ENCODE measurements around the gene TNS3. TPM values are rescaled to one million over a fixed set of nuclear protein-coding genes. Genes with fewer than 3 reads are reported as not detected.

Gene TNS3
- total and polyA plus RNA-seq, 10 of the 15 experiments (the other 5 are each of a cell fraction or from before 2014, with no cell fraction given) = 0.27 to 2.7 (median 0.79) TPM

DNA sequence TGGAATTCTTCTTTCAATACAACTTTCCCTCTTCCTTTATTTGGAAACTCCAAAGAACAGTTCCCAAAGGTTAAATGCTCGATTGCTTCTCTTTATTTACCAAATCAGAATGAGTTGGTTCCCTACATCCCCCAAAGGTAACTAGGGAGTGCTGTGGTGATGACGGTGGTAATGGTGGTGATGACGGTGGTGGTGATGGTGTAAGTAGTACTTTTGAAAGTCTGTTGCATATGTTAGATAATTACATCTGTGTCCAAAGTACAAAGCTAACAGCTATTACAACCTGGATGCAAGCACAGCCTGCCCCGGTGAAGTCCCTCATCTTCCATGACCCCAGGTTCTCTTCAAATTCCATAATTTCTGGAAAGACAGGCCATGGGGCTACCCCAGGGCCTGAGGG is 115.1 kb downstream of the TNS3 start (continued):
- TF ChIP-seq, protein P1, sequence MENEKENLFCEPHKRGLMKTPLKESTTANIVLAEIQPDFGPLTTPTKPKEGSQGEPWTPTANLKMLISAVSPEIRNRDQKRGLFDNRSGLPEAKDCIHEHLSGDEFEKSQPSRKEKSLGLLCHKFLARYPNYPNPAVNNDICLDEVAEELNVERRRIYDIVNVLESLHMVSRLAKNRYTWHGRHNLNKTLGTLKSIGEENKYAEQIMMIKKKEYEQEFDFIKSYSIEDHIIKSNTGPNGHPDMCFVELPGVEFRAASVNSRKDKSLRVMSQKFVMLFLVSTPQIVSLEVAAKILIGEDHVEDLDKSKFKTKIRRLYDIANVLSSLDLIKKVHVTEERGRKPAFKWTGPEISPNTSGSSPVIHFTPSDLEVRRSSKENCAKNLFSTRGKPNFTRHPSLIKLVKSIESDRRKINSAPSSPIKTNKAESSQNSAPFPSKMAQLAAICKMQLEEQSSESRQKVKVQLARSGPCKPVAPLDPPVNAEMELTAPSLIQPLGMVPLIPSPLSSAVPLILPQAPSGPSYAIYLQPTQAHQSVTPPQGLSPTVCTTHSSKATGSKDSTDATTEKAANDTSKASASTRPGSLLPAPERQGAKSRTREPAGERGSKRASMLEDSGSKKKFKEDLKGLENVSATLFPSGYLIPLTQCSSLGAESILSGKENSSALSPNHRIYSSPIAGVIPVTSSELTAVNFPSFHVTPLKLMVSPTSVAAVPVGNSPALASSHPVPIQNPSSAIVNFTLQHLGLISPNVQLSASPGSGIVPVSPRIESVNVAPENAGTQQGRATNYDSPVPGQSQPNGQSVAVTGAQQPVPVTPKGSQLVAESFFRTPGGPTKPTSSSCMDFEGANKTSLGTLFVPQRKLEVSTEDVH (IDR thresholded peaks at IDR 0.05; ENCODE audit: low read depth, partially characterized antibody) = no peak

DNA sequence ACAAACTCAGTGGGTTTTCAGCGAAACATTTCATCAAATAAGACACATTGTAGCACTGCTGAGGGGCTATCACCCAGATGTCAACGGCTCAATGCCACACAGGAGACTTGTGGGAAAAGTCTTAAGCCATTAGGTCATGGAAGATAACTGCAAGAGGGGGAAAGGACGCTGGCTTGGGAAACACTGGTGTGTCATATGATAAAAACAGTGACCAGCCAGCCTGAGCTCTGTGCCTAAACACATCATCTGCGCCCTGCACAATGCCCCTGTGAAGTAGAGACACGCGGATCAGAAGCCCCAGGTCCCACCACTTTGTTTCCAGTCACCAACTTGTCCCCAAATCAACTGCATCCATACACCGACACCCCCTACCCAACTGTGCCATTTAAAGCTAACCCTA is 116.7 kb downstream of the TNS3 start:
- H2AFZ ChIP-seq (ENCODE audit: control insufficient read depth, low read depth, low read length) = no peak overlapping the region
- no peak overlapping the region for H3K27ac ChIP-seq (ENCODE audit: control insufficient read depth, insufficient read depth)
- no peaks in the 10 kb centered on the region for H4K20me1 ChIP-seq (ENCODE audit: control insufficient read depth, insufficient read depth)
- intact Hi-C loops (cut with micrococcal nuclease; ENCODE audit: unreplicated experiment) (no loop called here), in situ Hi-C loops (cut with MboI) (no loop called here)
- ATAC-seq = no peak
- FAIRE-seq = no peak
- H3K4me2 ChIP-seq (ENCODE audit: control insufficient read depth, insufficient read depth) = no peak overlapping the region
- no peaks in the 10 kb centered on the region for H3K36me3 ChIP-seq (ENCODE audit: control insufficient read depth in 2 of 2, insufficient read depth in 2 of 2, low read length in 1 of 2)
- WGBS (ENCODE audit: insufficient coverage, insufficient replicate concordance, low lambda C conversion rate, missing lambda C conversion rate) = 46% methylated on average over 7 of the region's 7 CpGs
- TF ChIP-seq, protein P2, sequence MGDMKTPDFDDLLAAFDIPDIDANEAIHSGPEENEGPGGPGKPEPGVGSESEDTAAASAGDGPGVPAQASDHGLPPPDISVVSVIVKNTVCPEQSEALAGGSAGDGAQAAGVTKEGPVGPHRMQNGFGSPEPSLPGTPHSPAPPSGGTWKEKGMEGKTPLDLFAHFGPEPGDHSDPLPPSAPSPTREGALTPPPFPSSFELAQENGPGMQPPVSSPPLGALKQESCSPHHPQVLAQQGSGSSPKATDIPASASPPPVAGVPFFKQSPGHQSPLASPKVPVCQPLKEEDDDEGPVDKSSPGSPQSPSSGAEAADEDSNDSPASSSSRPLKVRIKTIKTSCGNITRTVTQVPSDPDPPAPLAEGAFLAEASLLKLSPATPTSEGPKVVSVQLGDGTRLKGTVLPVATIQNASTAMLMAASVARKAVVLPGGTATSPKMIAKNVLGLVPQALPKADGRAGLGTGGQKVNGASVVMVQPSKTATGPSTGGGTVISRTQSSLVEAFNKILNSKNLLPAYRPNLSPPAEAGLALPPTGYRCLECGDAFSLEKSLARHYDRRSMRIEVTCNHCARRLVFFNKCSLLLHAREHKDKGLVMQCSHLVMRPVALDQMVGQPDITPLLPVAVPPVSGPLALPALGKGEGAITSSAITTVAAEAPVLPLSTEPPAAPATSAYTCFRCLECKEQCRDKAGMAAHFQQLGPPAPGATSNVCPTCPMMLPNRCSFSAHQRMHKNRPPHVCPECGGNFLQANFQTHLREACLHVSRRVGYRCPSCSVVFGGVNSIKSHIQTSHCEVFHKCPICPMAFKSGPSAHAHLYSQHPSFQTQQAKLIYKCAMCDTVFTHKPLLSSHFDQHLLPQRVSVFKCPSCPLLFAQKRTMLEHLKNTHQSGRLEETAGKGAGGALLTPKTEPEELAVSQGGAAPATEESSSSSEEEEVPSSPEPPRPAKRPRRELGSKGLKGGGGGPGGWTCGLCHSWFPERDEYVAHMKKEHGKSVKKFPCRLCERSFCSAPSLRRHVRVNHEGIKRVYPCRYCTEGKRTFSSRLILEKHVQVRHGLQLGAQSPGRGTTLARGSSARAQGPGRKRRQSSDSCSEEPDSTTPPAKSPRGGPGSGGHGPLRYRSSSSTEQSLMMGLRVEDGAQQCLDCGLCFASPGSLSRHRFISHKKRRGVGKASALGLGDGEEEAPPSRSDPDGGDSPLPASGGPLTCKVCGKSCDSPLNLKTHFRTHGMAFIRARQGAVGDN (IDR thresholded peaks at IDR 0.05) = no peak
- no TSS peak for BruUV-seq (replicated peaks)
- no peak overlapping the region for H3K9ac ChIP-seq (ENCODE audit: control insufficient read depth, insufficient read depth, low read length)
- RAD21 ChIA-PET (ENCODE audit: unreplicated experiment) = no interaction called here
- H3K27me3 ChIP-seq (replicated peaks in 1 of 2; ENCODE audit: control insufficient read depth in 2 of 2, insufficient read depth in 2 of 2, low read length in 1 of 2) = peaks cover 0 to 2% of the 10 kb centered on the region in 2 experiments; a peak in 2 of 4 replicates
- H3K4me3 ChIP-seq = no peak overlapping the region
- no peaks in the 10 kb centered on the region for H3K9me3 ChIP-seq (replicated peaks; ENCODE audit: control insufficient read depth, insufficient read depth, low read length)
- SMC1A ChIA-PET (ENCODE audit: uncharacterized antibody, unreplicated experiment) = no interaction called here
- POLR2A ChIA-PET = no interaction called here
- CTCF ChIA-PET = no interaction called here
- DNase-seq (ENCODE audit: low read depth, low spot score) = no peak
- H3K79me2 ChIP-seq (ENCODE audit: control insufficient read depth, insufficient read depth, low read length) = no peaks in the 10 kb centered on the region
- no peaks in the 10 kb centered on the region for H3K4me1 ChIP-seq (ENCODE audit: control insufficient read depth, insufficient read depth, low read length)

Data from GM12878 (cell line).